Right atrium auricular region (tissue), 2 donors: ENCODE results near the gene MLX. TPM values are rescaled to one million over a fixed set of nuclear protein-coding genes. Genes with fewer than 3 reads are reported as not detected.

Experiments
- DNase-seq: peaks from one replicate; pipeline ENCODE4 v3.0.0-alpha.2; 2019; ENCODE audit warnings: low spot score
- H3K27ac ChIP-seq, 2 donors: fragments of 200-600 bp; sonication (generic); 1 replicate in 1 of 2; 2 replicates in 1 of 2; pipeline ENCODE4 v1.5.1; 2016 to 2019
- H3K27me3 ChIP-seq, 2 donors: fragments of 200-600 bp; sonication (generic); one replicate each; pipeline versions ENCODE4 v1.5.1 to v1.6.0; 2017 to 2019
- H3K36me3 ChIP-seq: fragments of 200-600 bp; sonication (generic); one replicate; pipeline ENCODE4 v1.5.1; 2016
- H3K4me1 ChIP-seq, 2 donors: fragments of 200-600 bp; sonication (generic); one replicate each; pipeline versions ENCODE4 v1.5.1 to v1.6.0; 2017 to 2019
- H3K4me3 ChIP-seq, 2 donors: fragments of 200-600 bp; sonication (generic); 1 replicate in 1 of 2; 2 replicates in 1 of 2; pipeline ENCODE4 v1.5.1; 2017 to 2019; ENCODE audit warnings: mild to moderate bottlenecking in 1 of 2, moderate library complexity in 1 of 2
- H3K9me3 ChIP-seq, 2 donors: fragments of 200-600 bp; sonication (generic); one replicate each; pipeline ENCODE4 v1.5.1; 2019
- total RNA-seq, 2 donors: library from RNA; depleted of rRNA; stranded (reverse); fragments of >200 nt; gene quantifications; one replicate each; pipeline ENCODE4 v1.1.0, GENCODE V29; 2016
- TF ChIP-seq, protein P1 (sequence below), 2 donors: fragments of 200-600 bp; sonication (generic); IDR thresholded peaks; one replicate each; pipeline ENCODE4 v1.5.1; 2019; ENCODE audit warnings: antibody characterized with exemption in 2 of 2

The MLX gene
- total RNA-seq, 2 donors from 2014 or later = 40.1 to 63.6 TPM

- no peak overlapping the region for H3K27ac ChIP-seq
- TF ChIP-seq, protein P1, sequence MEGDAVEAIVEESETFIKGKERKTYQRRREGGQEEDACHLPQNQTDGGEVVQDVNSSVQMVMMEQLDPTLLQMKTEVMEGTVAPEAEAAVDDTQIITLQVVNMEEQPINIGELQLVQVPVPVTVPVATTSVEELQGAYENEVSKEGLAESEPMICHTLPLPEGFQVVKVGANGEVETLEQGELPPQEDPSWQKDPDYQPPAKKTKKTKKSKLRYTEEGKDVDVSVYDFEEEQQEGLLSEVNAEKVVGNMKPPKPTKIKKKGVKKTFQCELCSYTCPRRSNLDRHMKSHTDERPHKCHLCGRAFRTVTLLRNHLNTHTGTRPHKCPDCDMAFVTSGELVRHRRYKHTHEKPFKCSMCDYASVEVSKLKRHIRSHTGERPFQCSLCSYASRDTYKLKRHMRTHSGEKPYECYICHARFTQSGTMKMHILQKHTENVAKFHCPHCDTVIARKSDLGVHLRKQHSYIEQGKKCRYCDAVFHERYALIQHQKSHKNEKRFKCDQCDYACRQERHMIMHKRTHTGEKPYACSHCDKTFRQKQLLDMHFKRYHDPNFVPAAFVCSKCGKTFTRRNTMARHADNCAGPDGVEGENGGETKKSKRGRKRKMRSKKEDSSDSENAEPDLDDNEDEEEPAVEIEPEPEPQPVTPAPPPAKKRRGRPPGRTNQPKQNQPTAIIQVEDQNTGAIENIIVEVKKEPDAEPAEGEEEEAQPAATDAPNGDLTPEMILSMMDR (IDR thresholded peaks at IDR 0.05) = no peak
- H3K9me3 ChIP-seq = no peaks in the 10 kb centered on the region
- H3K4me3 ChIP-seq = no peak overlapping the region
- H3K4me1 ChIP-seq = peaks cover 0 to 40% of the 10 kb centered on the region in 2 donors
- peaks cover 10% of the 10 kb centered on the region for H3K36me3 ChIP-seq
- DNase-seq = no peak
- no peaks in the 10 kb centered on the region for H3K27me3 ChIP-seq
These were observed 6.7 kb upstream of the MLX start for GRCh38 chr17:42560246-42560645.

DNA sequence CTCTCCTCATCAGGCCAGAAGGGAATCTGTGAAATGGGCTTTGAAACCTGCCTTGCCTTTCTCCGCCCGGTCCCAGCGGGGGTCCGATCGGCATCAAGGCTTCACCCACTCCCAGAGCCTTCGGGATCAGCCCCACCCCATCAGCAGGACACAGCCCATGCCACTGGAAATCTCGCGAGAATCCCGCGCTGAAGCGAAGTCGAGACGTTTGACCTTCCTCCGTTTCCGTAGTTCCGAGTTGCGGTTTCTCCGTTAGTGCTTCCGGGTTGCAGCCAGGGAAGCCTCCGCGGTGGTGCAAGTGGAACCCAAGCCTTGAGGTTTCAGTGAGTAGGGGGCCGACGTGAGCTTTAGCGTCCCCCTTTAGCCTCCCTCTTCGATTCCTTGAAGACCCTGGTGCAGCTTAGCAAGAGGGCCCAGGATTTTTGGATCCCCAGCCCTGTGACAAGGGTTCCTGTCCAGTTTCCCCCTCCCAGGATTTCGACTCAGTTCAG, 5.0 kb upstream of the MLX start, which contains the start of gene COASY:
Gene COASY, plus strand, starts transcription at position 252 of the 491 bp plus-strand sequence. CDS start 475 bp downstream, outside the sequence.
- peak; percentile 97 for DNase-seq
- peaks cover 0 to 39% of the 10 kb centered on the region in 2 donors for H3K4me1 ChIP-seq
- no peaks in the 10 kb centered on the region for H3K27me3 ChIP-seq
- H3K4me3 ChIP-seq = peak within 1 kb of the TSS; percentile 71 to 88
- peak within 1 kb of the TSS; percentile 80 to 88 for H3K27ac ChIP-seq
- no peaks in the 10 kb centered on the region for H3K9me3 ChIP-seq
- TF ChIP-seq, protein P1 (IDR thresholded peaks at IDR 0.05) = no peak
- H3K36me3 ChIP-seq = peaks cover 19% of the 10 kb centered on the region

- H3K27ac ChIP-seq = peak overlapping the region; percentile 80 to 88
- DNase-seq = no peak
- H3K27me3 ChIP-seq = no peaks in the 10 kb centered on the region
- H3K4me3 ChIP-seq = peak overlapping the region; percentile 71 to 88
- no peaks in the 10 kb centered on the region for H3K9me3 ChIP-seq
- peaks cover 19% of the 10 kb centered on the region for H3K36me3 ChIP-seq
- peaks cover 0 to 42% of the 10 kb centered on the region in 2 donors for H3K4me1 ChIP-seq
- TF ChIP-seq, protein P1 (IDR thresholded peaks at IDR 0.05) = no peak
These were observed 4.3 kb upstream of the MLX start for GRCh38 chr17:42562388-42563142.

DNA sequence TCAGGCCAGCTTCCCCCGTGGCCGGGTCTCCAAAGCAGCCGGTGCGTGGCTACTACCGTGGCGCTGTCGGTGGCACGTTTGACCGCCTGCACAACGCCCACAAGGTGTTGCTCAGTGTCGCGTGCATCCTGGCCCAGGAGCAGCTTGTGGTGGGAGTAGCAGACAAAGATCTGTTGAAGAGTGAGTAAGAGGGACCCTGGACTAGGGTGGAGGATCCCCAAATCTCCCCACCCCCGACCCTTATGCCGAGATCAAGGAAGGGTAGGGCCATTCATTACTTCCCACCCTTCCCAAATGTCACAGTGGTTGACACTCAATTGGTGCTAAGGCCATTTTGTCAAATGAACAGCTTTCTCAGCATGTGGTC, 3.8 kb upstream of the MLX start:
- H3K27ac ChIP-seq = peak overlapping the region in 1 of 2 donors; percentile 88

DNA sequence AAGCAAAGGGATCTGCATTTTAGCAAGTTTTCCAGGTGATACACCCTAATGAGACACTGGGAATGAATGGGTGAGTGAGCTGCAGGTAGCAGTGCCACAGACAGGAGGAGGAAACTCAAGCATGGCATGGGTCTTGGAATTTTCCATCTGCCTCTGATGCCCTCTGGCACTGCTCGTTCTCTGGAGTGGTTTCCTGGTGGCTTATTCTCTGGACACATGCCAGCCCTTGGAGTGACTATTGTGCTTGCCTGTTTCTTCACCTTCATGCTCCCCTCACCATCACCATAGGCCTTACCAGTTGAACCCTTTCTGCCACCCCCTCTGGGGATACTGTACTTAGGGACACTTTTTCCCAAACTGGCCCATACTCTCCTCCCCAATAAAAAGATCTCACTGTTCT, 3.4 kb upstream of the MLX start:
- no peaks in the 10 kb centered on the region for H3K27me3 ChIP-seq
- H3K9me3 ChIP-seq = no peaks in the 10 kb centered on the region
- TF ChIP-seq, protein P1 (IDR thresholded peaks at IDR 0.05) = no peak
- peaks cover 21% of the 10 kb centered on the region for H3K36me3 ChIP-seq
- H3K4me3 ChIP-seq = peak overlapping the region in 1 of 2 donors; percentile 71
- H3K27ac ChIP-seq = no peak overlapping the region
- DNase-seq = no peak
- peaks cover 0 to 52% of the 10 kb centered on the region in 2 donors for H3K4me1 ChIP-seq

More for the DNA sequence above, 3.8 kb upstream of the MLX start:
- no peak for DNase-seq
- H3K9me3 ChIP-seq = no peaks in the 10 kb centered on the region
- H3K4me1 ChIP-seq = peaks cover 0 to 48% of the 10 kb centered on the region in 2 donors
- TF ChIP-seq, protein P1 (IDR thresholded peaks at IDR 0.05) = no peak
- peak overlapping the region; percentile 71 to 88 for H3K4me3 ChIP-seq
- no peaks in the 10 kb centered on the region for H3K27me3 ChIP-seq
- H3K36me3 ChIP-seq = peaks cover 19% of the 10 kb centered on the region
